Right lobe of liver (tissue), 4 donors: ENCODE measurements around the gene FAM241B.

Experiments used
- CTCF ChIP-seq, 4 donors: fragments of 200-600 bp in 3 of 4; fragments of 450-650 bp in 1 of 4; IDR thresholded peaks; one replicate each; pipeline versions ENCODE4 v1.5.1 to v1.8.0; 2016 to 2022; ENCODE audit warnings: antibody characterized with exemption in 4 of 4, mild to moderate bottlenecking in 2 of 4
- POLR2A ChIP-seq: fragments of 450-650 bp; IDR thresholded peaks from one replicate; pipeline ENCODE4 v1.6.1; 2017; ENCODE audit warnings: antibody characterized with exemption, mild to moderate bottlenecking
- donor health status: DM: no; HTN: no; CAD: no.
- donor health status: DM: no; HTN: no; CAD: no.
- donor health status: DM: no; HTN: yes; CAD: no.

GRCh38 chr10:69659241-69660038 lies 29.4 kb downstream of the FAM241B start:
- TF ChIP-seq CTCF (IDR thresholded peaks at IDR 0.05) (no peak), POLR2A (no peak)
